ENCODE data around the gene RMC1. TPM values are rescaled to one million over a fixed set of nuclear protein-coding genes. Genes with fewer than 3 reads are reported as not detected.

RMC1 gene
- total and polyA plus RNA-seq, 4 donors, result 15.6 to 24.7 (median 20.8) TPM

DNA sequence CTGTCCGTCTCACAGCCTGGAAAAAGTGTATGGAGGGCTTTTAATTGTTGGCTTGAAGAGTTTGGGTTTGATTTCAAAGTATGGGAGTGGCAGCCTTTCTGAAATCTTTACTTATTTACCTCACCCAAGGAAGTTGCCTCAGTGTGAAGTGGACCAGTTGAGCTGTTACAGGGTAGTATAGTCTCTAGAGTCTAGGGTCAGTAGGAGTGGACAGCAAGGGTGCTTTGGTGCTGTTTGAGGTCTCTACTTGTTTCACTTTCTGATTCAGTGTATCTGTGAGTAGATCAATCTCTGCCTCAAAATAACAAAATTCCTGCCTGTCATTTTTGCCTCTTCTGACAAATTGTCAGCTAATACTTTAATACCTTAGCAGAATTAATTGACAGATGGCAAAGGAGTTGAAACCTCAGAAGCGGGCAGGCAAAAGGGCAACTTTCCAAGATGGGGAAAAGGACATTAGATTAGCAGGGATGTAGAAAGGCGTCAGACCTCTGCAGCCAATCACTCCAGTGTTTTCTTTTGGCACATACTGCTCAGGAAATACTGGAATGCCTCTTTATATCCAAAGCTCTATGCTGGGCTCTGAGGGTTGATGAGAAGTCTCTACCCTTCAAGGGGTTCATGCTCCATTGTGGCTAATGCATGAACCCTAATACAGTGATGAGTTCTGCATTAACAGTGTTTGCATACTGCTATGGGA lies 44.3 kb upstream of the RMC1 start (continued):
- TF ChIP-seq, protein P1, sequence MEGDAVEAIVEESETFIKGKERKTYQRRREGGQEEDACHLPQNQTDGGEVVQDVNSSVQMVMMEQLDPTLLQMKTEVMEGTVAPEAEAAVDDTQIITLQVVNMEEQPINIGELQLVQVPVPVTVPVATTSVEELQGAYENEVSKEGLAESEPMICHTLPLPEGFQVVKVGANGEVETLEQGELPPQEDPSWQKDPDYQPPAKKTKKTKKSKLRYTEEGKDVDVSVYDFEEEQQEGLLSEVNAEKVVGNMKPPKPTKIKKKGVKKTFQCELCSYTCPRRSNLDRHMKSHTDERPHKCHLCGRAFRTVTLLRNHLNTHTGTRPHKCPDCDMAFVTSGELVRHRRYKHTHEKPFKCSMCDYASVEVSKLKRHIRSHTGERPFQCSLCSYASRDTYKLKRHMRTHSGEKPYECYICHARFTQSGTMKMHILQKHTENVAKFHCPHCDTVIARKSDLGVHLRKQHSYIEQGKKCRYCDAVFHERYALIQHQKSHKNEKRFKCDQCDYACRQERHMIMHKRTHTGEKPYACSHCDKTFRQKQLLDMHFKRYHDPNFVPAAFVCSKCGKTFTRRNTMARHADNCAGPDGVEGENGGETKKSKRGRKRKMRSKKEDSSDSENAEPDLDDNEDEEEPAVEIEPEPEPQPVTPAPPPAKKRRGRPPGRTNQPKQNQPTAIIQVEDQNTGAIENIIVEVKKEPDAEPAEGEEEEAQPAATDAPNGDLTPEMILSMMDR (IDR thresholded peaks at IDR 0.05; ENCODE audit: low read depth, low read length, missing input control), result no peak
- TF ChIP-seq, protein P2, sequence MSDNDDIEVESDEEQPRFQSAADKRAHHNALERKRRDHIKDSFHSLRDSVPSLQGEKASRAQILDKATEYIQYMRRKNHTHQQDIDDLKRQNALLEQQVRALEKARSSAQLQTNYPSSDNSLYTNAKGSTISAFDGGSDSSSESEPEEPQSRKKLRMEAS (IDR thresholded peaks at IDR 0.05), result no peak
- TF ChIP-seq YY1 (IDR thresholded peaks at IDR 0.05) (no peak), RXRA (IDR thresholded peaks at IDR 0.05) (no peak), HNF4A (conservative IDR thresholded peaks at IDR 0.05) (no peak)

DNA sequence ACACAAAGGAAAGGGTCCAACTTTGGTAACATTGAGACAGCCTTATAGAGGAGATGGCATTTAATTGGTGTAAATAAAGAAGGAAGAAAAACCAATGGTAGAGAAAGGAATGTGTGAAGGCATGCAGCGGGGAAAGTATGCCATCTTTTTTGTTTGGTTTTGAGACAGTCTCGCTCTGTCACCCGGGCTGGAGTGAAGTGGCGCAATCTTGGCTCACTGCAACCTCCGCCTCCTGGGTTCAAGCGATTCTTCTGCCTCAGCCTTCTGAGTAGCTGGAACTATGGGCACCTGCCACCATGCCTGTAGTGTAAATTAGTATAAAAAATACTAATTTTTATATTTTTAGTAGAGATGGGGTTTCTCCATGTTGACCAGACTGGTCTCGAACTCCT lies 43.8 kb upstream of the RMC1 start:
- peak overlapping the region in 1 of 2 donors; percentile 1 for H3K27ac ChIP-seq (ENCODE audit: low read depth in 1 of 2, low read length in 2 of 2)
- peak overlapping the region in 1 of 3 donors; percentile 15 for H3K4me3 ChIP-seq (ENCODE audit: low read depth in 1 of 3, low read length in 3 of 3)
- DNase-seq (ENCODE audit: low spot score), result no peak
- WGBS, result 44% methylated on average over 7 of the region's 7 CpGs
- peaks cover 10 to 59% (median 55%) of the 10 kb centered on the region in 4 donors for H3K4me1 ChIP-seq (ENCODE audit: control insufficient read depth in 4 of 4, insufficient read depth in 4 of 4, low read length in 3 of 4)
- H3K9ac ChIP-seq (ENCODE audit: low read depth in 1 of 2, low read length in 2 of 2), result no peak overlapping the region
- H3K36me3 ChIP-seq (ENCODE audit: control insufficient read depth in 4 of 4, insufficient read depth in 3 of 4, low read depth in 1 of 4, low read length in 3 of 4), result peaks cover 3 to 24% (median 16%) of the 10 kb centered on the region in 4 donors
- H3K27me3 ChIP-seq (ENCODE audit: control insufficient read depth in 4 of 4, insufficient read depth in 4 of 4, low read length in 3 of 4), result no peaks in the 10 kb centered on the region
- H3K9me3 ChIP-seq (ENCODE audit: control insufficient read depth in 4 of 4, low read length in 3 of 4), result no peaks in the 10 kb centered on the region
- peak in 1 of 2 donors; percentile 24 for TF ChIP-seq HNF4A (conservative IDR thresholded peaks at IDR 0.05)
- no peak for TF ChIP-seq RXRA (IDR thresholded peaks at IDR 0.05)

DNA sequence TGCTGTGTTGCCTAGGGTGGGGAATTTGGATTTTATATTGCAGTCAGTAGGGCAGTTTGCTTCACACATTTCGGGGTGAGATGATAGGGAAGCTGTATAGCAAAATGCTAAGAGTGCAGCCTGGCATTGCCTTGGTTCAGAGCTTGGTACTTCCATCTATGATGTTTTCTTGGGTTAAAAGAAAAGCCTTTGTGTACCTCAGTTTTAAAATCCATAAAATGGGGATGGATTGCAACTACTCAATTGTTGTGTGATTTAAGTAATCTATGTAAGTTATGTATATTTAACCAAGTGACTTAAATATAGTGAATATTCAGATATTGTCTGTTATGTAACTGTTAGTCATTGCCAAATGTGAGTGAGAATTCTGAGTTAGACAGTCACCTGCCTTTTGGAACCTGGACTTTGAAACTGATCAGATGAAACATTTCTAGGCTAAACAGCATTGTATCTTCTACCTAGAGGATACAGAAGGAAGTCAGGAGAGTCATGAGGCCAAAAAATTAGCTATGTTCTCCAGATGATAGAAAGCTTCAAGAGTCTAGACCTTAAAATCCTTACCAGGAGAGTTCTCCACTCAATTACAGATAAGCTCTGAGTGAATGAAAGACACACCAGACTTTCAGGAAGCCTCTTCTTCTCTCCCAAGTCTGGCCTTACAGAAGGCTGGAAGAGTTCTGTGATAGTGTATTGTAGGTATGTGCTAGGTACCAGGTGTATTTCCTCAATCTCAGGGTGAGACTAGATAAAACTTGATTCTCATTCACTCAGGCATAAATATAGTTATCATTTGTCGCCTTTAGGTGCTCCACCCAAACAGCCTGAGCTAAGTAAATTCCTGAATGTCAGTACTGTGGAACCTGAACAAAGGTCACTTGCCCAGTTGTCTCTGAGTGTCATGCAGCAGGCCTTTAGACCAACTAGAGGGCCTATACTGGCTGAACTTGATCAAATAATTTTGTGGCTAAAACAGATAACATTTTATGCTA lies 42.7 kb upstream of the RMC1 start:
- Histone ChIP-seq H3K27me3 (ENCODE audit: control insufficient read depth in 4 of 4, insufficient read depth in 4 of 4, low read length in 3 of 4) (no peaks in the 10 kb centered on the region), H3K36me3 (ENCODE audit: control insufficient read depth in 4 of 4, insufficient read depth in 3 of 4, low read depth in 1 of 4, low read length in 3 of 4) (peaks cover 3 to 31% (median 21%) of the 10 kb centered on the region in 4 donors), H3K4me3 (ENCODE audit: low read depth in 1 of 3, low read length in 3 of 3) (peak overlapping the region in 1 of 3 donors; percentile 24), H3K27ac (ENCODE audit: low read depth in 1 of 2, low read length in 2 of 2) (peak overlapping the region; percentile 43 to 49), H3K9me3 (ENCODE audit: control insufficient read depth in 4 of 4, low read length in 3 of 4) (no peaks in the 10 kb centered on the region), H3K9ac (ENCODE audit: low read depth in 1 of 2, low read length in 2 of 2) (peak overlapping the region in 1 of 2 donors; percentile 9), H3K4me1 (ENCODE audit: control insufficient read depth in 4 of 4, insufficient read depth in 4 of 4, low read length in 3 of 4) (peaks cover 10 to 53% (median 49%) of the 10 kb centered on the region in 4 donors)
- no peak for DNase-seq (ENCODE audit: low spot score)
- WGBS, result 62% methylated on average over 2 of the region's 2 CpGs
- no peak for TF ChIP-seq EGR1 (IDR thresholded peaks at IDR 0.05; ENCODE audit: low read depth in 2 of 2)
- peak in 1 of 2 donors; percentile 4 for TF ChIP-seq RAD21 (IDR thresholded peaks at IDR 0.05)
- TF ChIP-seq YY1 (IDR thresholded peaks at IDR 0.05), result peak; percentile 52
- TF ChIP-seq HNF4A (conservative IDR thresholded peaks at IDR 0.05), result peak; percentile 97
- peak; percentile 94 for TF ChIP-seq HNF4G (IDR thresholded peaks at IDR 0.05)
- TF ChIP-seq GABPA (IDR thresholded peaks at IDR 0.05 in 1 of 2, conservative IDR thresholded peaks at IDR 0.05 in 1 of 2), result peak in 1 of 2 donors; percentile 26
- peak; percentile 88 for TF ChIP-seq SP1 (IDR thresholded peaks at IDR 0.05)
- peak; percentile 46 to 60 for TF ChIP-seq RXRA (IDR thresholded peaks at IDR 0.05)
- TF ChIP-seq, protein P3, sequence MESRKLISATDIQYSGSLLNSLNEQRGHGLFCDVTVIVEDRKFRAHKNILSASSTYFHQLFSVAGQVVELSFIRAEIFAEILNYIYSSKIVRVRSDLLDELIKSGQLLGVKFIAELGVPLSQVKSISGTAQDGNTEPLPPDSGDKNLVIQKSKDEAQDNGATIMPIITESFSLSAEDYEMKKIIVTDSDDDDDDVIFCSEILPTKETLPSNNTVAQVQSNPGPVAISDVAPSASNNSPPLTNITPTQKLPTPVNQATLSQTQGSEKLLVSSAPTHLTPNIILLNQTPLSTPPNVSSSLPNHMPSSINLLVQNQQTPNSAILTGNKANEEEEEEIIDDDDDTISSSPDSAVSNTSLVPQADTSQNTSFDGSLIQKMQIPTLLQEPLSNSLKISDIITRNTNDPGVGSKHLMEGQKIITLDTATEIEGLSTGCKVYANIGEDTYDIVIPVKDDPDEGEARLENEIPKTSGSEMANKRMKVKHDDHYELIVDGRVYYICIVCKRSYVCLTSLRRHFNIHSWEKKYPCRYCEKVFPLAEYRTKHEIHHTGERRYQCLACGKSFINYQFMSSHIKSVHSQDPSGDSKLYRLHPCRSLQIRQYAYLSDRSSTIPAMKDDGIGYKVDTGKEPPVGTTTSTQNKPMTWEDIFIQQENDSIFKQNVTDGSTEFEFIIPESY (IDR thresholded peaks at IDR 0.05), result peak; percentile 22
- no peak for TF ChIP-seq NR2F2 (IDR thresholded peaks at IDR 0.05)
- peak; percentile 38 for TF ChIP-seq FOXA1 (IDR thresholded peaks at IDR 0.05)
- TF ChIP-seq, protein P2 (IDR thresholded peaks at IDR 0.05), result no peak
- no peak for TF ChIP-seq TAF1 (conservative IDR thresholded peaks at IDR 0.05)
- TF ChIP-seq, protein P4, sequence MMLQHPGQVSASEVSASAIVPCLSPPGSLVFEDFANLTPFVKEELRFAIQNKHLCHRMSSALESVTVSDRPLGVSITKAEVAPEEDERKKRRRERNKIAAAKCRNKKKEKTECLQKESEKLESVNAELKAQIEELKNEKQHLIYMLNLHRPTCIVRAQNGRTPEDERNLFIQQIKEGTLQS (IDR thresholded peaks at IDR 0.05), result no peak
- TF ChIP-seq, protein P5, sequence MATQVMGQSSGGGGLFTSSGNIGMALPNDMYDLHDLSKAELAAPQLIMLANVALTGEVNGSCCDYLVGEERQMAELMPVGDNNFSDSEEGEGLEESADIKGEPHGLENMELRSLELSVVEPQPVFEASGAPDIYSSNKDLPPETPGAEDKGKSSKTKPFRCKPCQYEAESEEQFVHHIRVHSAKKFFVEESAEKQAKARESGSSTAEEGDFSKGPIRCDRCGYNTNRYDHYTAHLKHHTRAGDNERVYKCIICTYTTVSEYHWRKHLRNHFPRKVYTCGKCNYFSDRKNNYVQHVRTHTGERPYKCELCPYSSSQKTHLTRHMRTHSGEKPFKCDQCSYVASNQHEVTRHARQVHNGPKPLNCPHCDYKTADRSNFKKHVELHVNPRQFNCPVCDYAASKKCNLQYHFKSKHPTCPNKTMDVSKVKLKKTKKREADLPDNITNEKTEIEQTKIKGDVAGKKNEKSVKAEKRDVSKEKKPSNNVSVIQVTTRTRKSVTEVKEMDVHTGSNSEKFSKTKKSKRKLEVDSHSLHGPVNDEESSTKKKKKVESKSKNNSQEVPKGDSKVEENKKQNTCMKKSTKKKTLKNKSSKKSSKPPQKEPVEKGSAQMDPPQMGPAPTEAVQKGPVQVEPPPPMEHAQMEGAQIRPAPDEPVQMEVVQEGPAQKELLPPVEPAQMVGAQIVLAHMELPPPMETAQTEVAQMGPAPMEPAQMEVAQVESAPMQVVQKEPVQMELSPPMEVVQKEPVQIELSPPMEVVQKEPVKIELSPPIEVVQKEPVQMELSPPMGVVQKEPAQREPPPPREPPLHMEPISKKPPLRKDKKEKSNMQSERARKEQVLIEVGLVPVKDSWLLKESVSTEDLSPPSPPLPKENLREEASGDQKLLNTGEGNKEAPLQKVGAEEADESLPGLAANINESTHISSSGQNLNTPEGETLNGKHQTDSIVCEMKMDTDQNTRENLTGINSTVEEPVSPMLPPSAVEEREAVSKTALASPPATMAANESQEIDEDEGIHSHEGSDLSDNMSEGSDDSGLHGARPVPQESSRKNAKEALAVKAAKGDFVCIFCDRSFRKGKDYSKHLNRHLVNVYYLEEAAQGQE (IDR thresholded peaks at IDR 0.05), result no peak
